Lower lobe of right lung (tissue), 2 donors: ENCODE results near the gene DEAF1. TPM values are rescaled to one million over a fixed set of nuclear protein-coding genes. Genes with fewer than 3 reads are reported as not detected.
A peak's percentile ranks its signal among the peaks of the same experiment; 100 is the strongest.

Experiments
- ATAC-seq, 2 donors: fragments of 200-7000 bp; cut with Tn5 transposase; one replicate each; pipeline ENCODE4 v1.9.1; 2020 to 2022; ENCODE audit warnings: mild to moderate bottlenecking in 2 of 2, moderate library complexity in 2 of 2
- DNase-seq: peaks from one replicate; pipeline ENCODE4 v3.0.0-alpha.2; 2020
- H3K27ac ChIP-seq: fragments of 200-600 bp; one replicate; pipeline ENCODE4 v1.8.0; 2022
- H3K27me3 ChIP-seq: fragments of 200-600 bp; one replicate; pipeline ENCODE4 v1.8.0; 2022; ENCODE audit warnings: low read depth
- H3K36me3 ChIP-seq: fragments of 200-600 bp; one replicate; pipeline ENCODE4 v1.8.0; 2022; ENCODE audit warnings: mild to moderate bottlenecking
- H3K4me1 ChIP-seq: fragments of 200-600 bp; one replicate; pipeline ENCODE4 v1.8.0; 2022
- H3K4me3 ChIP-seq: fragments of 200-600 bp; one replicate; pipeline ENCODE4 v1.8.0; 2022; ENCODE audit warnings: mild to moderate bottlenecking
- H3K9me3 ChIP-seq: fragments of 200-600 bp; one replicate; pipeline ENCODE4 v1.8.0; 2022
- intact Hi-C: fragments of 100-400 bp; cut with DNase I; formaldehyde crosslinking; loops from one replicate; pipeline ENCODE4 v1.11.0; 2022
- total RNA-seq: library from RNA; stranded (reverse); fragmentation: NEBNext Ultra II Directional; extraction: Animal tissue kit (Norgen Biotek cat#: 25700); gene quantifications from one replicate; pipeline ENCODE4 v1.2.1, GENCODE V29; 2021
- TF ChIP-seq, protein P1 (sequence below): fragments of 200-600 bp; IDR thresholded peaks from one replicate; pipeline ENCODE4 v1.8.0; 2022; ENCODE audit warnings: antibody characterized with exemption, mild to moderate bottlenecking
- donor health status: DM: no; HTN: yes; CAD: no; lungs with severe emphysema.

DEAF1 gene
- total RNA-seq, 1 donor from 2014 or later = 32.0 TPM

DNA sequence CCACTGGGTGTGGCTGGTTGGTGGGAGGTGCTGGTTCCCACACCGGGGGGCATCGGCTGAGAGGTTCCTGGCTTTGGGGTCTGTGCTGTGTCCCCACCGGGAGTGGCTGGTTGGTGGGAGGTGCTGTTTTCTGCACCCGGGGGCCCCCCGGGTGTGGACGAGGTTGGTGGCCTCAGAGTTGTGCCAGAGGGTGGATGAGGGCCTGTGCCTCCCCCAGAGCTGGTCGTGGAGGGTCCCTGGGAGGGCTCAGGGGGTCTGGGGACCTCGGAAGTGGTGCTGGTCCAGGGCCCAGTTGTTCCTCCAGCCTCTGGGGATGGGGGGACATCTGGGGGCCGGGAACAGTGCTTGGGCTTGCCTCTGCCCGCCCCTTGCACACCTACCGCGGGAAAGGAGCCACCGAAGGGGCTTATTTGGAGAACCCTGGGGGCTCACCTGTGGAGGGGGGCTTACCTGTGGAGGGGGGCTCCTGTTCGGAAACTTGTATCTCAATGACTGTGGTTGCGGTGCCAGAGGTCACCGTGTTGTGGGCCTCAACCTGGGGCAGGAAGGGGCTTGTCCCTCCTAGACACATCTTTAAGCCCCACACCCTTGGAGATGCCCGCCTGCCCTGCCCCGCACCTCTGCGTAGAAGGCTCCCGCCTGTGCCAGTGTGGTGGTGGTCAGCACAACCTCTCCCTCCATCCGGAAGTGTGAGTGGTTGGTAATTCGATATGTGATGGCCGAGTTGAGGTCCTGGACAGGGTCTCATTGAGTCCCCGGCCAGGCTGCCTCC lies 76.0 kb downstream of the DEAF1 start:
- Histone ChIP-seq H3K4me1 (peaks cover 24% of the 10 kb centered on the region), H3K9me3 (no peaks in the 10 kb centered on the region), H3K27ac (no peak overlapping the region), H3K4me3 (no peak overlapping the region), H3K27me3 (no peaks in the 10 kb centered on the region), H3K36me3 (peaks cover 13% of the 10 kb centered on the region)
- intact Hi-C loops = no loop called here
- TF ChIP-seq, protein P1, sequence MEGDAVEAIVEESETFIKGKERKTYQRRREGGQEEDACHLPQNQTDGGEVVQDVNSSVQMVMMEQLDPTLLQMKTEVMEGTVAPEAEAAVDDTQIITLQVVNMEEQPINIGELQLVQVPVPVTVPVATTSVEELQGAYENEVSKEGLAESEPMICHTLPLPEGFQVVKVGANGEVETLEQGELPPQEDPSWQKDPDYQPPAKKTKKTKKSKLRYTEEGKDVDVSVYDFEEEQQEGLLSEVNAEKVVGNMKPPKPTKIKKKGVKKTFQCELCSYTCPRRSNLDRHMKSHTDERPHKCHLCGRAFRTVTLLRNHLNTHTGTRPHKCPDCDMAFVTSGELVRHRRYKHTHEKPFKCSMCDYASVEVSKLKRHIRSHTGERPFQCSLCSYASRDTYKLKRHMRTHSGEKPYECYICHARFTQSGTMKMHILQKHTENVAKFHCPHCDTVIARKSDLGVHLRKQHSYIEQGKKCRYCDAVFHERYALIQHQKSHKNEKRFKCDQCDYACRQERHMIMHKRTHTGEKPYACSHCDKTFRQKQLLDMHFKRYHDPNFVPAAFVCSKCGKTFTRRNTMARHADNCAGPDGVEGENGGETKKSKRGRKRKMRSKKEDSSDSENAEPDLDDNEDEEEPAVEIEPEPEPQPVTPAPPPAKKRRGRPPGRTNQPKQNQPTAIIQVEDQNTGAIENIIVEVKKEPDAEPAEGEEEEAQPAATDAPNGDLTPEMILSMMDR = no peak
- ATAC-seq = no peak
- DNase-seq = no peak

DNA sequence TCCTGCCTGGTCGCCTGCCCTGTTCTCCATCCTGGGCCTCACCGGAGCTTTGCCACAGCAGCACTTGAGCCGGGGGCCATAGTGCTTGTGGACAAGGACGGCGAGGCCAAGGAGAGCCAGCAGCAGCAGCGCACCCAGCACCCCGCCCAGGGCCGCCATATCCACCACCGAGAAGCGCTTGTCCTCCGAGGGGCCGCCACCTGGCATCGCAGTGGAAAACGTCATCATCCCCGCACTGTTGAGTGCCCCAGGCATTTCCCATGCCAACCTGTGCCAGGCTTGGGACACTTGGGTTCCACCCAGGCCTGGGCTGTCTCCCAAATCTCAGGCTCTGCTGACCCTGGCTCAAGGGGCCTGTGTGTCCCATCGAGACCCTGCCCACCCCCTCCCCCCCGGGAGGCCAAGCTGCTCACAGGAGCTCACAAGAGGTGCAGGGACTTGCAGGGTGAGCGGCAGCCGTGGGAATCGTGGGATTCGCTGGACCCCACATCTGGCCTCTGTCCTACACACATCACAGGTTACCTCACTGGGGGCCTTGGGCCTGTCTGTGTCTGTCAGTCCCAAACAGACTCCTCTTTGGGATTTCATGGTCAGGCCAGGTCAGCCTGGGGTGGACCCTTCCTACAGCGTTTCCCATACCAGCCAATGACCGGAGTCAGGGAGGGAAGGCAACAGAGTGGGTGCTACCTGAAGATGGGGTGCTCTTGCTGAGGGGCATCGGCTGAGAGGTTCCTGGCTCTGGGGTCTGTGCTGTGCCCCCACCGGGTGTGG lies 76.9 kb downstream of the DEAF1 start:
- Histone ChIP-seq H3K36me3 (peaks cover 21% of the 10 kb centered on the region), H3K4me3 (no peak overlapping the region), H3K4me1 (peaks cover 31% of the 10 kb centered on the region), H3K27me3 (no peaks in the 10 kb centered on the region), H3K9me3 (no peaks in the 10 kb centered on the region), H3K27ac (no peak overlapping the region)
- intact Hi-C loops = no loop called here
- TF ChIP-seq, protein P1 = no peak
- DNase-seq = no peak
- ATAC-seq = no peak

DNA sequence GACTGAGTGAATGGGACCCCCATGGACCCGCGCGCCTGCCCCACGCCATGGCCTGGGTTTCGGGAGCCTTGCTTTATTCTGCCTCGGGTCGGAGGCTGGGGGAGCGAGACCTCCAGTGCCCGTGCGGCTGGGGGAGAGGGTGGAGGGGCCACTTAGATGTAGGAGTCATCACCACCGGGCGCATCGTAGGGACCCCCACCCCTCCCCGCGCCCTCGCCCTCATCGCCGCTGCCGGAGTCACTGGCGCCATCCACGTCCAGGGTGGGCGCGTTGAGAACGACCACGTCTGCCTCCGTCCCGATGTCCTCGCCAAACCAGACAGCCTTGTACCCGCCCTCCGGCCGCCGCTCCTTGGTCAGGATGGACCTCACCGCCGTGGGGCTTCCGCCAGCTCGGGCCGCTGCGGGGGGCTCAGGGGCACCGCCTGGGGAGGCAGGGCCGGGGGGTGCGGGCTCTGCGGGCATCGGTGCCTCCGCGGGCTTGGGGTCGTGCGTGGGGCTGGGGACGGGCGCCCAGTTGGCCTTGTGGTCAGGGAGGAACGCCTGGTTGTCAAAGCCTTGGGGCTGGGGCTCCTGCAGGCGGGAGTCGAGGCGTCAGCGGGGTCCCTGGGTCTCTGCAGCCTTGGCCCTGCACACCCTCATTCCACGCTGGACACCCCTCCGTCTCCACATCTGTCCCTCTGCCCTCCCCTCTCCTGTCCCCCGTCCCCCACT lies 77.7 kb downstream of the DEAF1 start:
- H3K4me3 ChIP-seq = no peak overlapping the region
- DNase-seq = no peak
- intact Hi-C loops = no loop called here
- TF ChIP-seq, protein P1 = no peak
- no peaks in the 10 kb centered on the region for H3K9me3 ChIP-seq
- ATAC-seq = no peak
- peaks cover 34% of the 10 kb centered on the region for H3K4me1 ChIP-seq
- H3K27ac ChIP-seq = no peak overlapping the region
- H3K36me3 ChIP-seq = peaks cover 28% of the 10 kb centered on the region
- no peaks in the 10 kb centered on the region for H3K27me3 ChIP-seq

DNA sequence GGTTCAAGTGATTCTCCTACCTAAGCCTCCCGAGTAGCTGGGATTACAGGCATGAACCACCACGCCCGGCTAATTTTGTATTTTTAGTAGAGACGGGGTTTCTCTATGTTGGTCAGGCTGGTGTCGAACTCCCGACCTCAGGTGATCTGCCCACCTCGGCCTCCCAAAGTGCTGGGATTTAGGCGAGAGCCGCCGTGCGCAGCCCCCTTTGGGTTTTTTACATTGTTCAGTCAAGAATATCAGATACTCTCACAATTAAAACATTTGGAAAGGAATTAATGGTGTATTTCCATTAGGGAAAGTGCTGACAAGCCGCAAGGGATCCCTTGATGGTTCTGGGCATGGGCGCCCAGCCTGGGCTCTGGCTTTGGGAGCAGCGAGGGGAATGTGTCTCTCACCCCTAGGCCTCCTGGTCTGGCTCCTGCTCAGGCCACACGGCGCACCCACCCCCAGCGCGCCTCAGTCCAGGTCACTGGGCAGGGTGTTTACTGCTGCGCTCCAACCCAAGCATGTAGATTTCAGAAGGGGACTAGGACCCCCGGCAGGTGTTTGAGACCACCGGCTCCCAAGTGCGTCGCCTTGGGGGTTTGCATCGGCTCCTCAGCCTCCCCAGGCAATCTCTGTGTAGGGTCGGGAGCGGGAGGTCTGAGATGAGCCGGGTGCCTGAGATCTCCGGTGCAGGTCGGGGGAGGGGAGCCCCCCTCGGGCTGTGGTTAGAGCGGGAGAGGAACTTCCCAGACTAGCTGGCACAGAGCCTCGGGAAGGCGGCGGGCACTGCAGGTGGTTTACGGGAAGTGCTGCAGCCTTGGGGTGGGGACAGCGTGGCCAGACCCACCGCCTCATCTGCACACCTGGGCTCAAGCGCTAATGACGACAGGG lies 78.5 kb downstream of the DEAF1 start:
- no peaks in the 10 kb centered on the region for H3K9me3 ChIP-seq
- H3K4me1 ChIP-seq = peaks cover 34% of the 10 kb centered on the region
- intact Hi-C loops = no loop called here
- H3K36me3 ChIP-seq = peaks cover 36% of the 10 kb centered on the region
- H3K27me3 ChIP-seq = no peaks in the 10 kb centered on the region
- TF ChIP-seq, protein P1 = no peak
- H3K27ac ChIP-seq = peak overlapping the region; percentile 97
- peak overlapping the region; percentile 82 for H3K4me3 ChIP-seq
- ATAC-seq (no peak), DNase-seq (no peak)
